GM21529 (cell line): ENCODE results near the gene FAM78A.
"Not testable (repeated sequence)": the region's sequence is repeated elsewhere in the genome, so short reads cannot be mapped to it uniquely, and the experiment has no call there.

ENCODE experiments used
- ATAC-seq: cut with Tn5 transposase; IDR thresholded peaks from one replicate; pipeline ENCODE4 v1.9.1; 2021; ENCODE audit not compliant: unreplicated experiment

The FAM78A gene

GRCh38 chr9:131216806-131217205 lies 59.5 kb downstream of the FAM78A start:
- no peak for ATAC-seq

GRCh38 chr9:131214876-131215275 lies 61.4 kb downstream of the FAM78A start:
- ATAC-seq: no peak

GRCh38 chr9:131214286-131214856 lies 61.9 kb downstream of the FAM78A start:
- no peak for ATAC-seq

GRCh38 chr9:131211920-131212319 lies 64.4 kb downstream of the FAM78A start:
- ATAC-seq: not testable (repeated sequence)
